Measurements from ENCODE around the gene GLI3. TPM values are rescaled to one million over a fixed set of nuclear protein-coding genes. Genes with fewer than 3 reads are reported as not detected.

GLI3 gene
- total RNA-seq, 1 donor from 2014 or later, result 7.3 TPM

DNA sequence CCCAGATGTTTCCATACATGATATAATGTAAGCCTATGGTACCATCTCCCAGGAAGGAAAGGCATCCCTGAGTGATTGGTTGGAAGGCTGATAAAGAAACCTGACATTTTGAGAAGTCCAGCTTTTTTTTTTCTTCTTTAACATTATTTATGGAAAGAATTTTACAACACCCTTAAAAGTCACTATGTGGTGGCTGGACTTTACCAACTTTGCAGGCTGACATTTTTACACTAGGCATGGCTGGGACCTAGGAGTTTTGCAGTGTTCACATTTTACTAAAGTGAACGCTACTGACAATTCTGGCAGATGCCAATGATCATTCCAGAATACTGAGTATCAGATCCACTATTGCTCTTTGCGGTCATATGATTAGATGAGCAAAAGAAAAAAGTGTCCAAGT lies 239.9 kb downstream of the GLI3 start:
- Histone ChIP-seq H3K36me3 (ENCODE audit: control insufficient read depth, insufficient read depth, low read length) (no peaks in the 10 kb centered on the region), H3K27me3 (ENCODE audit: control insufficient read depth, insufficient read depth, low read length) (no peaks in the 10 kb centered on the region), H3K4me3 (ENCODE audit: low read depth, low read length) (no peak overlapping the region)
- TF ChIP-seq, protein P1, sequence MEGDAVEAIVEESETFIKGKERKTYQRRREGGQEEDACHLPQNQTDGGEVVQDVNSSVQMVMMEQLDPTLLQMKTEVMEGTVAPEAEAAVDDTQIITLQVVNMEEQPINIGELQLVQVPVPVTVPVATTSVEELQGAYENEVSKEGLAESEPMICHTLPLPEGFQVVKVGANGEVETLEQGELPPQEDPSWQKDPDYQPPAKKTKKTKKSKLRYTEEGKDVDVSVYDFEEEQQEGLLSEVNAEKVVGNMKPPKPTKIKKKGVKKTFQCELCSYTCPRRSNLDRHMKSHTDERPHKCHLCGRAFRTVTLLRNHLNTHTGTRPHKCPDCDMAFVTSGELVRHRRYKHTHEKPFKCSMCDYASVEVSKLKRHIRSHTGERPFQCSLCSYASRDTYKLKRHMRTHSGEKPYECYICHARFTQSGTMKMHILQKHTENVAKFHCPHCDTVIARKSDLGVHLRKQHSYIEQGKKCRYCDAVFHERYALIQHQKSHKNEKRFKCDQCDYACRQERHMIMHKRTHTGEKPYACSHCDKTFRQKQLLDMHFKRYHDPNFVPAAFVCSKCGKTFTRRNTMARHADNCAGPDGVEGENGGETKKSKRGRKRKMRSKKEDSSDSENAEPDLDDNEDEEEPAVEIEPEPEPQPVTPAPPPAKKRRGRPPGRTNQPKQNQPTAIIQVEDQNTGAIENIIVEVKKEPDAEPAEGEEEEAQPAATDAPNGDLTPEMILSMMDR (IDR thresholded peaks at IDR 0.05; ENCODE audit: insufficient read depth, low read length, poor library complexity, severe bottlenecking), result no peak
- DNase-seq (ENCODE audit: low read depth), result no peak

DNA sequence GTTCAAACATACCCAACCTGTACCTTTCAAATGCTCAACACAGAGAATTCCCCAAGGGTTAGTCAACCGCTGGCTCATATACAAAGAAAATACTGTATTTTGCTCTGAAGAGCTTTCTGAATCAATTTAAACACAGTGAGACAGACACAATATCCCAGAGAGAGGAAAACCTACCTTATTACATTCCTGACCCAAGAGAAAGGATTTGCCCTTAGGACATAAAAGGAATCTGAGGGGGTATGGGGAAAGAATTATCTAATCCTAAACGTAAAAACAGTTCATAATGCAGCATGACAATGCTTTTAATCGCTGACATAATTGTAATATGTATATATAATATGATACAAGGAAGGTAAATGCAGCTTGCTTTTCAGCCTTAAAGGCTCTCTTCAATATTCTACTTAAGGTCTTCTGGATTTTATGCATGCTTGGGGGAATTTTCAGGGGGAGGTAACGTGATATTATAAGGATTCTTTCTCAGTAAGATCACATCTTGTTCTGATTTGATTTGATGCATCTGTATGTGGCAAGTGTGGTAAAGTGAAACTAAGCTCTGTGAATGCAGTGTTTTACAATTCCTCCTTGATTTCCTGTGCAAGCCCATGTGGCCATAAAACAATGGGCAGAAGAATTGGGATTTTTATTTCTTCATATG lies 240.5 kb downstream of the GLI3 start:
- H3K4me3 ChIP-seq (ENCODE audit: low read depth, low read length), result no peak overlapping the region
- no peak for DNase-seq (ENCODE audit: low read depth)
- no peaks in the 10 kb centered on the region for H3K27me3 ChIP-seq (ENCODE audit: control insufficient read depth, insufficient read depth, low read length)
- H3K36me3 ChIP-seq (ENCODE audit: control insufficient read depth, insufficient read depth, low read length), result no peaks in the 10 kb centered on the region
- TF ChIP-seq, protein P1 (IDR thresholded peaks at IDR 0.05; ENCODE audit: insufficient read depth, low read length, poor library complexity, severe bottlenecking), result no peak

DNA sequence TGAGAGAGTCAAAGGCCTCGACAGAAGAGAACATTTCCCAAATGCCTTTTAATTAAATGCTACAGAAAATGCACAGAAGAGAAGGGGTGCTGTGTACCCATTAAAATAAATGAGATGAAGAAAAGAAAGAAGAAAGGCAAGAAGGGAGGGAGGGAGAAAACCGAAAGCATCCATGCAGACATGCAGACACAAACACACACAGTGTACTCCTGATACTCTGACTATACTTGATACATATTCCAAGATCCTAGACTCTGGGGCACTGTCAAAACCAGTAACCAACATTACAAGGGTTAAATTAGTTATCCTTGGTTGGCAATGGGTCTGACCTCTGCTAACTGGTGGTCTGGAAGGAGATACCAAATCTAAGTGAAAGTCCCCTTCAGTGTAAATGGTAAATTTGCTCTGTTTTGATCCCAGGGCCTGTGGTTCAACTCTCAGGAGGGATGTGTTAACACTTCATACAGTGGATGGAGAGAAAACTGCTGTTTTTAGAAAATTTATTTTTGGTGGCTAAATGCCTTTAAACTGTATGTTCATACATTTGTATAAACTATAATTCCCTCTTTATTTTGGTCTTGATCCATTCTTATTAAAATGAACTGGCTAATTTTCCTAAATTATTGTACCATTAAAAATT lies 241.3 kb downstream of the GLI3 start:
- Histone ChIP-seq H3K27me3 (ENCODE audit: control insufficient read depth, insufficient read depth, low read length) (no peaks in the 10 kb centered on the region), H3K36me3 (ENCODE audit: control insufficient read depth, insufficient read depth, low read length) (no peaks in the 10 kb centered on the region), H3K4me3 (ENCODE audit: low read depth, low read length) (no peak overlapping the region)
- TF ChIP-seq, protein P1 (IDR thresholded peaks at IDR 0.05; ENCODE audit: insufficient read depth, low read length, poor library complexity, severe bottlenecking), result no peak
- no peak for DNase-seq (ENCODE audit: low read depth)

DNA sequence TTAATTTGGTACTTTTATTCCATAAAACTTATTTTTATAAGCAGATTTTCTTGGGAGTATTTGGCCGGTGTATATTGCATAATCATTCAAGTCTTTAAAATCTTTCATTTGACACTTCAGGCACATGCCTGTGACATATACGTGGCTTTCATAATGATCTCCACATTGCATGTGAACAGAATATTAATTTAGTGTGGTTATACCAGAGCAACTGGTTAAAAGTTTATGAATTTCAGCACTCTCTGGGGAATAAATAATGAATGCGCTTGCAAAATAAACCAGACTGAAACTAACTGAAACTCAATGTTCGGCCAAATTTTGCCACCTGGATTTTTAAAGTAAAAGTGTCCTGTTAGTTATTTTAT lies 242.3 kb downstream of the GLI3 start:
- DNase-seq (ENCODE audit: low read depth), result no peak
- Histone ChIP-seq H3K27me3 (ENCODE audit: control insufficient read depth, insufficient read depth, low read length) (no peaks in the 10 kb centered on the region), H3K4me3 (ENCODE audit: low read depth, low read length) (no peak overlapping the region), H3K36me3 (ENCODE audit: control insufficient read depth, insufficient read depth, low read length) (no peaks in the 10 kb centered on the region)
- TF ChIP-seq, protein P1 (IDR thresholded peaks at IDR 0.05; ENCODE audit: insufficient read depth, low read length, poor library complexity, severe bottlenecking), result no peak

DNA sequence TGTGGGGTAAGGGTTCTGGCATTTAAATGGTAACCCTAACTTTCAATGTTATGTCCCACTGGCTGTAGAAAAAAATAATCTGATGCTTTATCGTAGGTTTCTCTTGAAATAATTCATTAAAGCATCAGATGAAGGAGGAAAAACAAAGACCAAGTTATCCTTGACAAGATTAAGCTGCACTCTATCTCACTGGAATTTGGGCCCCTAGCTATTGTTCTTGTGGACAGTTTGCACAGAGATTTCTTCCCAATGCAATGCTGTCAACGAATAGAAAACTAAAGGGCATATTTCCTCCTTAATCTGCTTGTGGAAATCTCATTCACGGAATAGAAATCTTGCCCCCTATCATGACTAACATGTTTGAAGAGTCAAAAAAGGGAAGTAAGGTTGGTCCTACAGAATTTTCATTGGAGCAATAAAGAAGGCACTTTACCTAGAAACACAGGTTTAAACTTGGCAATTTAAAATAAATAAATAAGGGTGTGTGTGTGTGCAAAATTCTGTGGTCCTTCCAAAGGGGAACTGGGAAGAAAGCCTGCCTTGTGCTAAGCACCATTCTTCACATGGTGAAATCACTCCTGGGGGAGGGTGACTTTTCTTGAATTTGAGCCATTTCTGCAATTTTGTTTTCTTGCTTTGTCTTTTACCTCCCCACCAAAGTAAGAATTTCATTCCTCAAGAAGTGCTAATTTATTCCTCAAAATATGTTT lies 242.8 kb downstream of the GLI3 start:
- DNase-seq (ENCODE audit: low read depth), result no peak
- no peaks in the 10 kb centered on the region for H3K36me3 ChIP-seq (ENCODE audit: control insufficient read depth, insufficient read depth, low read length)
- TF ChIP-seq, protein P1 (IDR thresholded peaks at IDR 0.05; ENCODE audit: insufficient read depth, low read length, poor library complexity, severe bottlenecking), result no peak
- H3K4me3 ChIP-seq (ENCODE audit: low read depth, low read length), result no peak overlapping the region
- H3K27me3 ChIP-seq (ENCODE audit: control insufficient read depth, insufficient read depth, low read length), result no peaks in the 10 kb centered on the region
